Endothelial cell of umbilical vein (primary cell): Measurements from ENCODE around the gene DENND4B. TPM values are rescaled to one million over a fixed set of nuclear protein-coding genes. Genes with fewer than 3 reads are reported as not detected.

ENCODE experiments used
- BruUV-seq: library from RNA; stranded (reverse); fragments of 400-500 nt; replicated peaks from 2 replicates; lab custom pipeline; 2021; lab: Mats Ljungman, UMichigan
- CTCF ChIA-PET: fragments of 300-600, 350-600 bp; sonication (Branson Sonifier 250); formaldehyde crosslinking; loops from one replicate; lab custom pipeline; 2021; ENCODE audit warnings: antibody characterized with exemption, inconsistent platforms; lab: Charles Lee
- POLR2A ChIA-PET: fragments of 300-600, 350-600 bp; sonication (Branson Sonifier 250); formaldehyde crosslinking; loops from one replicate; lab custom pipeline; 2021; ENCODE audit warnings: antibody characterized with exemption, inconsistent platforms; lab: Charles Lee
- DNase-seq: peaks from one replicate; pipeline ENCODE4 v3.0.0-alpha.2; 2011; ENCODE audit warnings: low read depth, low spot score
- FAIRE-seq: peaks from 2 replicates; lab custom pipeline; 2011; peaks lifted over from hg19 to GRCh38; lab: Jason Lieb, UNC
- H2AFZ ChIP-seq: 2 replicates; pipeline ENCODE4 v1.6.0; 2012; ENCODE audit warnings: low read depth, low read length, control low read depth, inconsistent platforms
- H3K27ac ChIP-seq: 2 replicates; pipeline ENCODE4 v1.5.1; 2011; ENCODE audit warnings: low read depth, mild to moderate bottlenecking, control low read depth, low read length, moderate library complexity; ENCODE audit not compliant: insufficient read depth
- H3K27me3 ChIP-seq, 2 experiments: 2 replicates each; pipeline versions ENCODE4 v1.6.0 to v1.6.1; 2011; ENCODE audit warnings: low read length in 2 of 2, mixed read lengths in 1 of 2; ENCODE audit not compliant: control insufficient read depth in 2 of 2, insufficient read depth in 2 of 2
- H3K36me3 ChIP-seq, 2 experiments: 2 replicates in 1 of 2; 3 replicates in 1 of 2; pipeline ENCODE4 v1.5.1; 2011; ENCODE audit warnings: low read length in 2 of 2, mild to moderate bottlenecking in 1 of 2, moderate library complexity in 1 of 2; ENCODE audit not compliant: control insufficient read depth in 2 of 2, insufficient read depth in 2 of 2; ENCODE audit errors: extremely low read depth in 1 of 2
- H3K4me1 ChIP-seq: 3 replicates; pipeline ENCODE4 v1.5.1; 2011; ENCODE audit warnings: mild to moderate bottlenecking, low read length; ENCODE audit not compliant: control insufficient read depth, insufficient read depth; ENCODE audit errors: extremely low read depth
- H3K4me2 ChIP-seq: 2 replicates; pipeline ENCODE4 v1.6.1; 2011; ENCODE audit warnings: low read length, control low read depth, mixed read lengths; ENCODE audit not compliant: insufficient read depth
- H3K4me3 ChIP-seq, 3 experiments: fragments of 200-600 bp in 1 of 3; sonication (generic), shearing (Covaris generic) in 1 of 3; replicated peaks in 1 of 3; 2 replicates each; pipeline ENCODE4 v1.5.1; 2011 to 2016; ENCODE audit warnings: control low read depth in 3 of 3, low read length in 3 of 3, mild to moderate bottlenecking in 2 of 3, inconsistent platforms in 1 of 3, low read depth in 1 of 3, moderate library complexity in 1 of 3; ENCODE audit not compliant: insufficient read depth in 1 of 3
- H3K79me2 ChIP-seq: 2 replicates; pipeline ENCODE4 v1.6.0; 2012; ENCODE audit warnings: low read length, inconsistent platforms; ENCODE audit not compliant: control insufficient read depth, insufficient read depth
- H3K9ac ChIP-seq: replicated peaks from 2 replicates; pipeline ENCODE3; 2011; ENCODE audit warnings: low read length, control low read depth; ENCODE audit not compliant: insufficient read depth; ENCODE audit errors: extremely low read depth
- H3K9me1 ChIP-seq: replicated peaks from 3 replicates; pipeline ENCODE4 v1.6.0; 2011; ENCODE audit warnings: mild to moderate bottlenecking, low read length; ENCODE audit not compliant: control insufficient read depth, insufficient read depth; ENCODE audit errors: extremely low read depth
- H3K9me3 ChIP-seq: replicated peaks from 2 replicates; pipeline ENCODE4 v1.5.1; 2012; ENCODE audit warnings: low read length, inconsistent platforms; ENCODE audit not compliant: control insufficient read depth, insufficient read depth
- H4K20me1 ChIP-seq: replicated peaks from 2 replicates; pipeline ENCODE3; 2011; ENCODE audit warnings: mild to moderate bottlenecking, low read length; ENCODE audit not compliant: control insufficient read depth, insufficient read depth; ENCODE audit errors: extremely low read depth
- CTCF ChIP-seq, 2 donors: IDR thresholded peaks; 1 replicate in 1 of 2; 2 replicates in 1 of 2; pipeline ENCODE4 v1.5.1; 2011; ENCODE audit warnings: low read length in 2 of 2, mild to moderate bottlenecking in 2 of 2, moderate library complexity in 2 of 2, control low read depth in 1 of 2, inconsistent platforms in 1 of 2, low read depth in 1 of 2; ENCODE audit not compliant: insufficient read depth in 1 of 2; ENCODE audit errors: extremely low read depth in 1 of 2
- EZH2 ChIP-seq: IDR thresholded peaks from 2 replicates; pipeline ENCODE4 v1.6.1; 2012; ENCODE audit warnings: borderline replicate concordance, low read depth, mild to moderate bottlenecking, moderate library complexity, low read length, inconsistent platforms; ENCODE audit not compliant: severe bottlenecking
- FOS ChIP-seq: IDR thresholded peaks from 2 replicates; pipeline ENCODE4 v1.6.1; 2011; ENCODE audit warnings: mild to moderate bottlenecking, low read length, moderate library complexity, borderline replicate concordance; ENCODE audit not compliant: insufficient read depth
- GATA2 ChIP-seq: IDR thresholded peaks from 2 replicates; pipeline ENCODE4 v1.7.0; 2011; ENCODE audit warnings: low read depth, mild to moderate bottlenecking, moderate library complexity, mixed read lengths, low read length; ENCODE audit not compliant: insufficient read length, insufficient read depth
- JUN ChIP-seq: IDR thresholded peaks from 2 replicates; pipeline ENCODE4 v1.6.1; 2011; ENCODE audit warnings: borderline replicate concordance, low read depth; ENCODE audit not compliant: insufficient read length, insufficient read depth
- MAX ChIP-seq: IDR thresholded peaks from 2 replicates; pipeline ENCODE4 v1.6.1; 2011; ENCODE audit not compliant: insufficient read depth, insufficient read length
- MYC ChIP-seq: IDR thresholded peaks from one replicate; pipeline ENCODE4 v1.6.1; 2011; ENCODE audit warnings: mild to moderate bottlenecking, low read depth, low read length
- POLR2A ChIP-seq: IDR thresholded peaks from 2 replicates; pipeline ENCODE4 v1.6.1; 2012; ENCODE audit warnings: low read depth, mild to moderate bottlenecking, control low read depth, low read length
- POLR2AphosphoS5 ChIP-seq: IDR thresholded peaks from 2 replicates; pipeline ENCODE4 v1.6.1; 2012; ENCODE audit warnings: low read depth, mild to moderate bottlenecking, control low read depth, low read length, moderate library complexity; ENCODE audit not compliant: insufficient read depth
- dilution Hi-C: fragments of 300-500 bp; cut with MboI; formaldehyde crosslinking; loops from one replicate; pipeline ENCODE4 v1.15.0; 2019; ENCODE audit warnings: low sequenced_read_pairs; ENCODE audit not compliant: extremely low pct_ligation_motif_present
- intact Hi-C: fragments of 100-400 bp; cut with micrococcal nuclease; formaldehyde crosslinking; loops from one replicate; pipeline ENCODE4 v1.10.0; 2022
- polyA plus RNA-seq, 4 experiments: library from polyadenylated mRNA; depleted of rRNA in 3 of 4; stranded (reverse) in 3 of 4; unstranded in 1 of 4; fragments of >200 nt; gene quantifications; 2 replicates each; pipeline versions ENCODE4 v1.2.1 to v1.2.3, GENCODE V29; 2011 to 2012; ENCODE audit warnings: missing spikeins in 1 of 4
- total RNA-seq: library from RNA; stranded (reverse); gene quantifications from 2 replicates; pipeline ENCODE4 v1.2.3, GENCODE V29; 2021

The DENND4B gene
- total and polyA plus RNA-seq, 2 donors (not counting 3 experiments of a cell fraction or from before 2014, with no cell fraction given): 35.6 to 57.8 TPM

GRCh38 chr1:153921803-153922075 is 24.8 kb downstream of the DENND4B start:
- no peak for TF ChIP-seq GATA2
- no peak for TF ChIP-seq JUN
- TF ChIP-seq MYC: no peak
- TF ChIP-seq POLR2AphosphoS5: no peak
- H3K36me3 ChIP-seq: peaks cover 0 to 3% of the 10 kb centered on the region in 2 experiments
- dilution Hi-C loops: no loop called here
- H3K4me2 ChIP-seq: peak overlapping the region; percentile 71
- no peaks in the 10 kb centered on the region for H3K9me3 ChIP-seq
- H3K79me2 ChIP-seq: peaks cover 56% of the 10 kb centered on the region
- FAIRE-seq (no peak), DNase-seq (peak; percentile 30)
- no peak overlapping the region for H3K27ac ChIP-seq
- H4K20me1 ChIP-seq: peaks cover 19% of the 10 kb centered on the region
- no peaks in the 10 kb centered on the region for H3K9me1 ChIP-seq
- CTCF ChIA-PET: interaction anchor here (0.8 to 3.4 kb wide), 12 partner anchors 10 to 124 kb away, joined by 3 to 25 read pairs (median 4); partner anchors contain the start of genes DENND4B and RAB13
- peak overlapping the region; percentile 67 to 91 (median 85) for H3K4me3 ChIP-seq
- POLR2A ChIA-PET: interaction anchor here (1.2 kb wide), 1 partner anchor 41 kb away, joined by 3 read pairs; no protein-coding TSS in a partner anchor
- peaks cover 22% of the 10 kb centered on the region for H3K4me1 ChIP-seq
- BruUV-seq: TSS peak; percentile 25
- no peaks in the 10 kb centered on the region for H3K27me3 ChIP-seq
- intact Hi-C loops: loop anchor here (1.0 kb wide), 2 partner anchors 65 to 100 kb away; partner anchors contain the start of gene RAB13
- peak overlapping the region; percentile 66 for H3K9ac ChIP-seq
- no peak overlapping the region for H2AFZ ChIP-seq

DNA sequence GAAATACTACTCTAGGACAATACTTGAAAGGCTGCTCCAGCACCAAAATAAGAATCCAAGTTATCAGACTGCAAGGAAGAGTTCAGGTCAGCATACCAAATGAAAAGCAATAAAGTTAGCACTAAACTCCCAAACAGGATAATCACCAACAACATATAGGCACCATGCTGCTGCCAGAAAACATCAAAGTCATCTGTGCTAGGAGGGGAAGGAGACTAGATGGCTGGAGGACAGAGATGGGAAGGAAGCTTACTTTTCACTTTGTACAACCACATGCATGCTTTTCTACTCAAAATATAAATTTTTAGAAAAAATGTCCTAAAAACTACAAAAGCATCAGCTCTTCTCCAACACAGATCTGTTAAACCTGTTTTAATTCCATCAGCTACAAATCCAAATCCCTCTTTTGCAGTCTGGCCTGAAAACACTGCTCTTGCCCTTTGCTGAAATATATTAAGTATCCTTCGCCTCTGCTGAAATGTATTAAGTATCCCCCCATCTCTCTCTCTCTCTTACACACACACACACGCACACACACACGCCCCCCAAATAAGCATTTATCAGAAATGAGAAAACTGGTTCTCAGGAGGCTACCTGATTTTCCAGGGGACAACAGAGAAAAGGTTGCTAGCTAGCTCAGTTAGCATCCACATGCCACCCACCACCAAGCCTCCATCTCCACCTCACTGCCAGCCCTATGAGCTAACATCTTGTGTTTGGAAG is 25.3 kb downstream of the DENND4B start:
- peaks cover 60% of the 10 kb centered on the region for H3K79me2 ChIP-seq
- no peak overlapping the region for H3K27ac ChIP-seq
- no peaks in the 10 kb centered on the region for H3K9me3 ChIP-seq
- no peaks in the 10 kb centered on the region for H3K27me3 ChIP-seq
- no peaks in the 10 kb centered on the region for H3K9me1 ChIP-seq
- no TSS peak for BruUV-seq
- POLR2A ChIA-PET: interaction anchor here (1.2 kb wide), 1 partner anchor 40 kb away, joined by 3 read pairs; no protein-coding TSS in a partner anchor
- no peak overlapping the region for H3K9ac ChIP-seq
- dilution Hi-C loops: no loop called here
- peak overlapping the region; percentile 67 to 91 (median 85) for H3K4me3 ChIP-seq
- peak overlapping the region; percentile 71 for H3K4me2 ChIP-seq
- peaks cover 22% of the 10 kb centered on the region for H3K4me1 ChIP-seq
- TF ChIP-seq POLR2A: no peak
- no peak for TF ChIP-seq POLR2AphosphoS5
- TF ChIP-seq JUN: no peak
- no peak for TF ChIP-seq MYC
- TF ChIP-seq GATA2: no peak
- TF ChIP-seq EZH2: no peak
- no peak for TF ChIP-seq CTCF (IDR thresholded peaks at IDR 0.05; ENCODE audit: extremely low read depth in 1 of 2, insufficient read depth in 1 of 2, low read depth in 1 of 2, low read length in 2 of 2)
- TF ChIP-seq MAX: no peak
- no peak for TF ChIP-seq FOS
- intact Hi-C loops: no loop called here
- peaks cover 0 to 3% of the 10 kb centered on the region in 2 experiments for H3K36me3 ChIP-seq
- FAIRE-seq (peak; percentile 26), DNase-seq (peak; percentile 8)
- H4K20me1 ChIP-seq: peaks cover 23% of the 10 kb centered on the region
- H2AFZ ChIP-seq: no peak overlapping the region
- CTCF ChIA-PET: interaction anchor here (0.6 to 3.4 kb wide), 11 partner anchors 10 to 123 kb away, joined by 3 to 25 read pairs (median 4); partner anchors contain the start of genes DENND4B and RAB13
